Measurements from ENCODE around the gene TAF8. TPM values are rescaled to one million over a fixed set of nuclear protein-coding genes. Genes with fewer than 3 reads are reported as not detected.

The TAF8 gene
- total RNA-seq, 1 donor = 16.3 TPM

GRCh38 chr6:42123379-42124103 lies 73.2 kb downstream of the TAF8 start:
- peak; percentile 42 for DNase-seq (ENCODE audit: insufficient read length, low spot score, missing footprints)
- no peak overlapping the region for H2AFZ ChIP-seq (ENCODE audit: low read length)

GRCh38 chr6:42124223-42124836 lies 74.0 kb downstream of the TAF8 start:
- H3K9me3 ChIP-seq (ENCODE audit: low read depth, low read length) = no peaks in the 10 kb centered on the region
- no peaks in the 10 kb centered on the region for H3K27me3 ChIP-seq (ENCODE audit: insufficient read depth, low read length)
- no peak overlapping the region for H3K4me3 ChIP-seq (ENCODE audit: insufficient read depth, low read length)
- H3K36me3 ChIP-seq (ENCODE audit: insufficient read depth, low read length) = peaks cover 5% of the 10 kb centered on the region
- no peaks in the 10 kb centered on the region for H3K79me2 ChIP-seq (ENCODE audit: insufficient read depth, low read length)
- peaks cover 24% of the 10 kb centered on the region for H3K4me1 ChIP-seq (ENCODE audit: insufficient read depth, low read length)
- no peaks in the 10 kb centered on the region for H4K20me1 ChIP-seq (ENCODE audit: insufficient read depth, low read length)
- TF ChIP-seq CTCF (IDR thresholded peaks at IDR 0.05; ENCODE audit: extremely low read depth, low read depth, low read length) = no peak
- no peak overlapping the region for H3K4me2 ChIP-seq (ENCODE audit: insufficient read depth, low read length)
- DNase-seq (ENCODE audit: insufficient read length, low spot score, missing footprints) = peak; percentile 26
- H2AFZ ChIP-seq (ENCODE audit: low read length) = no peak overlapping the region
- no peak overlapping the region for H3K27ac ChIP-seq (ENCODE audit: low read depth, low read length)

More at GRCh38 chr6:42123379-42124103, 73.2 kb downstream of the TAF8 start:
- H3K27me3 ChIP-seq (ENCODE audit: insufficient read depth, low read length) = no peaks in the 10 kb centered on the region
- H3K4me2 ChIP-seq (ENCODE audit: insufficient read depth, low read length) = no peak overlapping the region
- H3K27ac ChIP-seq (ENCODE audit: low read depth, low read length) = peak overlapping the region; percentile 15
- H3K79me2 ChIP-seq (ENCODE audit: insufficient read depth, low read length) = no peaks in the 10 kb centered on the region
- no peak for TF ChIP-seq CTCF (IDR thresholded peaks at IDR 0.05; ENCODE audit: extremely low read depth, low read depth, low read length)
- H3K9me3 ChIP-seq (ENCODE audit: low read depth, low read length) = no peaks in the 10 kb centered on the region
- H4K20me1 ChIP-seq (ENCODE audit: insufficient read depth, low read length) = no peaks in the 10 kb centered on the region
- peaks cover 26% of the 10 kb centered on the region for H3K4me1 ChIP-seq (ENCODE audit: insufficient read depth, low read length)
- H3K4me3 ChIP-seq (ENCODE audit: insufficient read depth, low read length) = no peak overlapping the region
- H3K36me3 ChIP-seq (ENCODE audit: insufficient read depth, low read length) = peaks cover 5% of the 10 kb centered on the region

GRCh38 chr6:42125231-42125630 lies 74.9 kb downstream of the TAF8 start:
- H3K9me3 ChIP-seq (ENCODE audit: low read depth, low read length) = no peaks in the 10 kb centered on the region
- no peaks in the 10 kb centered on the region for H4K20me1 ChIP-seq (ENCODE audit: insufficient read depth, low read length)
- no peak overlapping the region for H2AFZ ChIP-seq (ENCODE audit: low read length)
- no peak for TF ChIP-seq CTCF (IDR thresholded peaks at IDR 0.05; ENCODE audit: extremely low read depth, low read depth, low read length)
- no peak overlapping the region for H3K4me3 ChIP-seq (ENCODE audit: insufficient read depth, low read length)
- no peak overlapping the region for H3K27ac ChIP-seq (ENCODE audit: low read depth, low read length)
- peaks cover 24% of the 10 kb centered on the region for H3K4me1 ChIP-seq (ENCODE audit: insufficient read depth, low read length)
- no peaks in the 10 kb centered on the region for H3K79me2 ChIP-seq (ENCODE audit: insufficient read depth, low read length)
- no peaks in the 10 kb centered on the region for H3K27me3 ChIP-seq (ENCODE audit: insufficient read depth, low read length)
- no peak overlapping the region for H3K4me2 ChIP-seq (ENCODE audit: insufficient read depth, low read length)
- DNase-seq (ENCODE audit: insufficient read length, low spot score, missing footprints) = no peak
- peaks cover 5% of the 10 kb centered on the region for H3K36me3 ChIP-seq (ENCODE audit: insufficient read depth, low read length)

GRCh38 chr6:42125663-42126062 lies 75.3 kb downstream of the TAF8 start:
- Histone ChIP-seq H2AFZ (ENCODE audit: low read length) (no peak overlapping the region), H3K27me3 (ENCODE audit: insufficient read depth, low read length) (no peaks in the 10 kb centered on the region), H3K4me3 (ENCODE audit: insufficient read depth, low read length) (no peak overlapping the region), H4K20me1 (ENCODE audit: insufficient read depth, low read length) (no peaks in the 10 kb centered on the region), H3K9me3 (ENCODE audit: low read depth, low read length) (no peaks in the 10 kb centered on the region), H3K79me2 (ENCODE audit: insufficient read depth, low read length) (no peaks in the 10 kb centered on the region), H3K36me3 (ENCODE audit: insufficient read depth, low read length) (peaks cover 5% of the 10 kb centered on the region), H3K4me1 (ENCODE audit: insufficient read depth, low read length) (peaks cover 24% of the 10 kb centered on the region), H3K27ac (ENCODE audit: low read depth, low read length) (no peak overlapping the region), H3K4me2 (ENCODE audit: insufficient read depth, low read length) (no peak overlapping the region)
- no peak for TF ChIP-seq CTCF (IDR thresholded peaks at IDR 0.05; ENCODE audit: extremely low read depth, low read depth, low read length)
- DNase-seq (ENCODE audit: insufficient read length, low spot score, missing footprints) = no peak
